Tibial nerve (tissue), 4 donors: ENCODE measurements around the gene SLC25A48.

ENCODE experiments used
- EP300 ChIP-seq, 2 donors: sonication (generic); formaldehyde crosslinking; IDR thresholded peaks; one replicate each; pipeline ENCODE4 v1.6.1; 2017; ENCODE audit warnings: antibody characterized with exemption in 2 of 2, mild to moderate bottlenecking in 1 of 2
- TF ChIP-seq, protein P1 (sequence below), 5 experiments: fragments of 200-600 bp in 3 of 5; fragments of 450-650 bp in 2 of 5; sonication (generic) in 3 of 5; IDR thresholded peaks; one replicate each; pipeline ENCODE4 v1.5.1; 2016 to 2019; ENCODE audit warnings: antibody characterized with exemption in 5 of 5, mild to moderate bottlenecking in 3 of 5, moderate library complexity in 2 of 5

- TF ChIP-seq, protein P1, sequence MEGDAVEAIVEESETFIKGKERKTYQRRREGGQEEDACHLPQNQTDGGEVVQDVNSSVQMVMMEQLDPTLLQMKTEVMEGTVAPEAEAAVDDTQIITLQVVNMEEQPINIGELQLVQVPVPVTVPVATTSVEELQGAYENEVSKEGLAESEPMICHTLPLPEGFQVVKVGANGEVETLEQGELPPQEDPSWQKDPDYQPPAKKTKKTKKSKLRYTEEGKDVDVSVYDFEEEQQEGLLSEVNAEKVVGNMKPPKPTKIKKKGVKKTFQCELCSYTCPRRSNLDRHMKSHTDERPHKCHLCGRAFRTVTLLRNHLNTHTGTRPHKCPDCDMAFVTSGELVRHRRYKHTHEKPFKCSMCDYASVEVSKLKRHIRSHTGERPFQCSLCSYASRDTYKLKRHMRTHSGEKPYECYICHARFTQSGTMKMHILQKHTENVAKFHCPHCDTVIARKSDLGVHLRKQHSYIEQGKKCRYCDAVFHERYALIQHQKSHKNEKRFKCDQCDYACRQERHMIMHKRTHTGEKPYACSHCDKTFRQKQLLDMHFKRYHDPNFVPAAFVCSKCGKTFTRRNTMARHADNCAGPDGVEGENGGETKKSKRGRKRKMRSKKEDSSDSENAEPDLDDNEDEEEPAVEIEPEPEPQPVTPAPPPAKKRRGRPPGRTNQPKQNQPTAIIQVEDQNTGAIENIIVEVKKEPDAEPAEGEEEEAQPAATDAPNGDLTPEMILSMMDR (IDR thresholded peaks at IDR 0.05) = no peak
- no peak for TF ChIP-seq EP300 (IDR thresholded peaks at IDR 0.05)
Observed at GRCh38 chr5:135813758-135814157, 20.7 kb upstream of the SLC25A48 start.
